ENCODE results near the gene SETD2. TPM values are rescaled to one million over a fixed set of nuclear protein-coding genes. Genes with fewer than 3 reads are reported as not detected.

Gene SETD2
- total RNA-seq (2022; extraction: Qiagen RNA extraction; ENCODE audit: low read depth), result 18.1 to 24.9 TPM (median 19.8 TPM) in 5 replicates

GRCh38 chr3:47164007-47164881 lies at the start of gene SETD2:
Gene SETD2 (minus strand): TSS chr3:47164113. CDS start chr3:47163924, 189 bp downstream.

GRCh38 chr3:46978985-46979944 lies 184.6 kb downstream of the SETD2 start, which contains the start of gene NBEAL2:
Gene NBEAL2 (plus strand): TSS chr3:46979666. CDS start chr3:46979862, 196 bp downstream.

GRCh38 chr3:46976326-46977190 lies 187.4 kb downstream of the SETD2 start, which contains the start of gene CCDC12:
Gene CCDC12 (minus strand): TSS chr3:46976745. CDS start chr3:46976732, 13 bp downstream.

Other genes with a start within 250 kb of the SETD2 start
- gene CCDC12, start 187.4 kb downstream of the SETD2 start, total RNA-seq (2022; extraction: Qiagen RNA extraction; ENCODE audit: low read depth), result 56.7 to 122 TPM (median 59.8 TPM) in 5 replicates
- 45.6 to 87.5 TPM (median 63.1 TPM) in 5 replicates for gene NBEAL2, start 184.4 kb downstream of the SETD2 start, total RNA-seq (2022; extraction: Qiagen RNA extraction; ENCODE audit: low read depth)
- gene KIF9, start 118.7 kb upstream of the SETD2 start, total RNA-seq (2022; extraction: Qiagen RNA extraction; ENCODE audit: low read depth), result 16.3 to 22.0 TPM (median 19.9 TPM) in 5 replicates
- gene KLHL18, start 118.8 kb upstream of the SETD2 start, total RNA-seq (2022; extraction: Qiagen RNA extraction; ENCODE audit: low read depth), result 10.2 to 18.4 TPM (median 13.7 TPM) in 5 replicates
- gene PTPN23, start 216.9 kb upstream of the SETD2 start, total RNA-seq (2022; extraction: Qiagen RNA extraction; ENCODE audit: low read depth), result 20.9 to 29.6 TPM (median 23.5 TPM) in 5 replicates